Measurements from ENCODE around the gene RHOBTB1. TPM values are rescaled to one million over a fixed set of nuclear protein-coding genes. Genes with fewer than 3 reads are reported as not detected.

RHOBTB1 gene, protein sequence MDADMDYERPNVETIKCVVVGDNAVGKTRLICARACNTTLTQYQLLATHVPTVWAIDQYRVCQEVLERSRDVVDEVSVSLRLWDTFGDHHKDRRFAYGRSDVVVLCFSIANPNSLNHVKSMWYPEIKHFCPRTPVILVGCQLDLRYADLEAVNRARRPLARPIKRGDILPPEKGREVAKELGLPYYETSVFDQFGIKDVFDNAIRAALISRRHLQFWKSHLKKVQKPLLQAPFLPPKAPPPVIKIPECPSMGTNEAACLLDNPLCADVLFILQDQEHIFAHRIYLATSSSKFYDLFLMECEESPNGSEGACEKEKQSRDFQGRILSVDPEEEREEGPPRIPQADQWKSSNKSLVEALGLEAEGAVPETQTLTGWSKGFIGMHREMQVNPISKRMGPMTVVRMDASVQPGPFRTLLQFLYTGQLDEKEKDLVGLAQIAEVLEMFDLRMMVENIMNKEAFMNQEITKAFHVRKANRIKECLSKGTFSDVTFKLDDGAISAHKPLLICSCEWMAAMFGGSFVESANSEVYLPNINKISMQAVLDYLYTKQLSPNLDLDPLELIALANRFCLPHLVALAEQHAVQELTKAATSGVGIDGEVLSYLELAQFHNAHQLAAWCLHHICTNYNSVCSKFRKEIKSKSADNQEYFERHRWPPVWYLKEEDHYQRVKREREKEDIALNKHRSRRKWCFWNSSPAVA
- 10 to 100 TPM; 16.7 to 37.3 (median 22.8) TPM for total RNA-seq

DNA sequence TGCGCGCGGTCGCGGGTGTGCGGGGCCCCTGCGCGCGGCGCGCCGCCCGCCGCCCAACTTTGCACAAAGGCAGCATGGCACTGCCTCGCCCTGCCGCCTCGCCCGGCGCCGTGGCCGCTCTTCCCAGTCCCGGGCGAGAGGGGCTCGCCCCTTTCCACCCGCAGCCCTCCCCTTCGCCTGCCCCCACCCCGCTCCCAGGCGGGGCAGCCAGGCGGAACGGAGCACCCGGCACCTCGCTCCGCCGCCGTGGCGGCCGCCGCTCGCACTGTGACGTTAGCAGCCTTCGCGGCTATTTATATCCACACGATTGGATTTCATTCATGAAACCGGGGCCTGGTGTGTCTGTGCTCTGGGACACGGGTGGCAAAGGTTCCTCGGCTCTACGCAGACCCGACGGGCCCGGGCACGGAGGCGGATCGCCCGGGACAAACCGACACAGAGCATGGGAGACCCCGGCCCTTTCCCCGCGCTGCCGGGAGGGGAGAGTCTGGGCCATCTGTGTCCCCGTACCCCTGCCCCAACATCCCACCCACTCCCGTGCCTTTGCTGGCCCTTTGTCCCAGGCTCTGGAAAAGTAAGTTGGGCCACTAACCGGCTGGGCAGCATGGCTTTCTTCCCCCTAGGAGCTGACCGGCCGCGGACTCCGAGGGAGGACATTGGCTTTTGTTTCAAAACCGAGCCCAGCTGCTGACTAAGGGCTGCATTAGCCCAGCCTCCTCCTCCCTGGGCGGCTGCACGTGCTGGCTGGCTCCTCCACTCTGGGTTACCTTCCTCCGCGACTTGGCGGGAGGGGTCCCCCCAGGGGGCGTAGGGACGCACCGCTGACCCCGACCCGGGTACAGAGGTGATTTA, at the start of gene RHOBTB1:
TSS of gene RHOBTB1 (minus strand) at position 128 of the 852 bp plus-strand sequence. CDS start 32,643 bp downstream, outside the sequence.
- TF ChIP-seq CTCF (IDR thresholded peaks at IDR 0.05; ENCODE audit: low read depth) = no peak

- TF ChIP-seq CTCF (IDR thresholded peaks at IDR 0.05; ENCODE audit: low read depth) = no peak
Measured at GRCh38 chr10:60992636-60993035, 48.7 kb upstream of the RHOBTB1 start.

DNA sequence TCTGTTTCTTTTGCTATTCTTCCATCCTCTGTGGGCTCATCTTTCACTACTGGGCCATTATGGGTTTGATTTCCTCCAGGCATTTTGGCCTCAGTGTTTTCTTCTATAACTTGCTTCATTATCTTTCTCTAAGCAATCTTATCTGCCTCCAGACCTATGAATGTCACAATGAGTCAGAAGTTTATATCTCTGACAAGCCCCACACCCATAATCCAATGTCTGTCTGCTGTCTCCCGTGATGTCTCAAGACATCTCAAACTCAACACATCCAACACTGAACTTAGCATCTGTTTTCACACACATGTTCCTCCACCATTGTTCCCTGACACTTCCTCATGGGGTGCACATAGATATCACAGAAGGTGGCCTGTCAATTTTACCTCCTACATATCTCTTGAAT, 46.7 kb upstream of the RHOBTB1 start:
- TF ChIP-seq CTCF (IDR thresholded peaks at IDR 0.05; ENCODE audit: low read depth) = no peak

- TF ChIP-seq CTCF (IDR thresholded peaks at IDR 0.05; ENCODE audit: low read depth) = no peak
Measured at GRCh38 chr10:60989400-60989876, 45.5 kb upstream of the RHOBTB1 start.

DNA sequence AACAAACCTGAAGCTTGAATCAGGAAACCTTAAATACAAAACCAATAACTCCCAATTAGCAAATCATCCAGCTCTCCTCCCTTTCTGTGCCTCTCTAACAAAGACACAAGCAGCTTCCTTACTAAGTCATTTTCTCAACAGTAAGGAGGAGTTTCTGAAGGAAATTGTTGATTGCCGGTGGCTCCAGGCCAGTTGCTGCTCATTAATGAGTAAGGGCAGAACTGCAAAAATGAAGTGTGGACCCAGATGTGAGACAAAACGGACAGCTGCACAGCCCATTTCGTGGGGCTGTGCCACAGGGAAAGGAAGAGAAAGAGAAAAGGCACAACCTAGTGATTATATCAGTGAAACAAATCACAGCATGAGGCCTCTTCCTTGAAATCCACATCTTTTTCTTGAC, 42.8 kb upstream of the RHOBTB1 start:
- no peak for TF ChIP-seq CTCF (IDR thresholded peaks at IDR 0.05; ENCODE audit: low read depth)

DNA sequence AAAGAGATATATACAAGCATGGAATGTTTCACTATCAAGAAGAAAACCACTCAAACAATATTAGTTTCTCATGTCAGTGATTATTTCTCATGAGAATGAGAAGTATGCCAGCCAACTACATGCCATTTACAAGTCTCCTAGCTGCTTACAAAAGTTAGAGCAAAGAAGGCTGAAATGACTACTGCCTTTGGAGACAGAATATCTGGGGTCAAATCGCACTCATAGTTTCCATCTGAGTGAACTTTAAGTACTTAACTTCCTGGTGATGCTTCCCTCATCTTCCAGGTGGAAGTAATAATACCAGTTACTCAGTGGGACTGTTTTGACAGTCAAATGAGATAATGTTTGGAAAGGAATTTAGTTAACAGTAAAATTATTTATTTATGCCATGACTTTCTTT, 42.0 kb upstream of the RHOBTB1 start:
- TF ChIP-seq CTCF (IDR thresholded peaks at IDR 0.05; ENCODE audit: low read depth) = no peak

Data from subcutaneous adipose tissue (tissue), 4 donors.